Islet precursor cell (in vitro differentiated cells): ENCODE results near the gene ZNF436.
"Not testable (repeated sequence)": the region's sequence is repeated elsewhere in the genome, so short reads cannot be mapped to it uniquely, and the experiment has no call there.

Experiments used
- DNase-seq: peaks from one replicate; pipeline ENCODE4 v3.0.0-alpha.2; 2018

ZNF436 gene

DNA sequence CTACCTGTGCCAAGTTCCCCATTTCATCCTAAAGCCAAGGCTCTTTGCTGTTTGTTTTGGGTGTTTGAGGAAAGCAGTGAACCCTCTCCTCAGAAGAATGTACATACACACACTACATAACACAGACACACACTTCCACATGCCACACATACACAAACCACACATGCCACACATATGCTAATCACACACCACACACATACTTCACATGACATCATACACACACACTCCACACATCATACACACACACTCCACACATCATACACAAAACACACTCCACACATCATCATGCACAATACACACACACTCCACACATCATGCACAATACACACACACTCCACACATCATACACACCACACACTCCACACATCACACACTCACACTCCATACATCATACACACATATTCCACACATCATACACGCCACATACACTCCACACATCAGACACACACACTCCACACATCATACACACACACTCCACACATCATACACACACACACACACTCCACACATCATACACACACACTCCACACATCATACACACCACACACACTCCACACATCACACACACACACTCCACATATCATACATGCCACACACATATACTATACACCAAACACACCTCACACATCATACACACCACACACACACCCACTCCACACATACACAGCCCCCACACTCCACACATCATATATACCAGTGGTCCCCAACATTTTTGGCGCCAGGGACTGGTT, 22.7 kb upstream of the ZNF436 start:
- DNase-seq = no peak

DNA sequence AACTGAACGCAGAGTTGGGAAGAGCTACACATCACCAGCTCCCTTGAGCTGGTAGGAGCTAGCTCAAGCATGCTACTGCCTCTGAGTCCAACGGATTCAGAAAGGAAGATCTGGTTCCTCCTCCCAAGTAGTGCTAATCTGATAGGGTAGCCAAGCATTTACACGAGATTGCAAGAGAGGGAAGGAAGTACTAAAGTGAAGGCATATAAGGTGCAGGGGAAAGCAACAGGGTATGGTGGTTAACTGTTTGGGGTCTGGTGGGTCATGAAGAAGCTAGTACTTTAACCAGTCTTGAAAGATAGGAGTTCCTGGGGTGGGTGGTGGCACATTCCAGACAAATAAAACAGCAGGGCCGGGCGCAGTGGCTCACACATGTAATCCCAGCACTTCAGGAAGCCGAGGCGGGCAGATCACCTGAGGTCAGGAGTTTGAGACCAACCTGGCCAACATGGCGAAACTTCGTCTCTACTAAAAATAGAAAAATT, 20.2 kb upstream of the ZNF436 start:
- DNase-seq = no peak

DNA sequence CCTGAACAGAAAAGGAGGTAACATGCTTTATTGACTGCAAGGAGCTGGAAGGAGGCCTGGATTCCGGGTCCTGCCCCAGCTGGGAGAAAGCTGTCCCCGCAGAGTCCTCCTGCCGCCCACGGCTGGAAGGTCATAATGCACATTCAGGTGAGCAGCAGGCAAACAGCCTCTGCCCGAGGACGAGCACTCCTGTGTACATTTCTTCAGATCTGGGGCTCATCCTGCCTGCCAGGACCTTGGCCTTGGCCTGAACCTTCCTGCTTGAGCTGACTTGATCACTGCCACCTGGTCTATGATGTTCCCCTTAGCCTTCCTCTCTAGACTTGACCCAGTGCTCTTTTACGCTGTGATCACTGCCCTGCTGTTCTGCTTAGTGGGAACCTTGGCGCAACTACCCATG, 17.9 kb upstream of the ZNF436 start:
- DNase-seq = no peak

DNA sequence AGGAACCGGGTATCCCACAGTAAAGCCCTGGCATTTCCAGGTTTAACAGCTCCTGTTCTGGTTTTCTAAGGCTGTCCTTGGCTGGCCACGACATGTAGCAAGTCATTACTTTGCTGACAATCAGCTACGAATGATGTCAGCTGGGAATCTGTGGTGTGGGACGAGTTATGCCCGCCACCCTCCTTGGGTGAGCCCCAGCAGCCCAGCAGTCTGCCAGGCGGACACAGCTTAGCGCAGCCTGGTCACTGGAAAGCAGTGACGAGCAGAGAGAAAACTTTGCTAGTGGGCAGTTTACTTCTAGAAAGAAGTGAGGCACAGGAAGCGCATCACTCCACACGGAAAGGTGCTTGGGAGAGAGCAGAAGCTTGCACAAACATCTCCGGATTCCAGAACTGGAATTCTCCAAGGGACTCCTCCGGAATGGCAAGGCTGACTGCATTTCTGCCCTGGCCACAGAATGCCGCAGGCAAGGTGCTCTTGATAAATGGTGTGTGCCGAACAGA, 15.5 kb upstream of the ZNF436 start:
- DNase-seq = peak; percentile 68

DNA sequence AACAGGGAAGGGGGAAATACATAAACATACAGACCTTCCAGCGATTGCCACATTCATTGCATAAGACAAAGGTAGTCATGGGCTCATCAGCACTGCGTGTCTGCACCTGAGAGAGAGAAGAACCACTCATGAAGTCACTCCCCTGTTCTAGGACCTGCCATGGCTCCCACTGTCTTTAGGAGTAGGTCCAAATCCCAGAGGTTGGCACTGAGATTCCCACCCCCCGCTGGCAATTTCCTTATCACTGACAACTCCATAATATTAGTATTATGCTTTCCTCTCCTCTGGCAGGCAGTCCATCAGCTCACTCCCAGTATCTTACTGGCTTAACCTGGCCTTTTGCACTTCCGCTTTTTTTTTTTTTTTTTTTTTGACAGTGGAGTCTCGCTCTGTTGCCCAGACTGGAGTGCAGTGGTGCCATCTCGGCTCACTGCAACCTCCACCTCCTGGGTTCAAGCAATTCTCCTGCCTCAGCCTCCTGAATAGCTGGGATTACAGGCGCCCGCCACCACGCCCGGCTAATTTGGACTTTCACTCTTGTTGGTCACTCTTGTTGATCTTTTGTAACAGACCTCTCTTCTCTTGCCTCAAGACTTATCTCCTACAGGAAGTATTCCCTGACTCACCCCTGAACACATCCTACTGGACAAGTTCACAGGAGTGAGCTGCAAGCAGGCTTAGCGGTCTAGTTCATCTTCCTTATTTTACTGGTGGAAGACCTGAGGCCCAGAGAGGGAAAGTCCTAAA, 14.8 kb upstream of the ZNF436 start:
- DNase-seq = no peak

DNA sequence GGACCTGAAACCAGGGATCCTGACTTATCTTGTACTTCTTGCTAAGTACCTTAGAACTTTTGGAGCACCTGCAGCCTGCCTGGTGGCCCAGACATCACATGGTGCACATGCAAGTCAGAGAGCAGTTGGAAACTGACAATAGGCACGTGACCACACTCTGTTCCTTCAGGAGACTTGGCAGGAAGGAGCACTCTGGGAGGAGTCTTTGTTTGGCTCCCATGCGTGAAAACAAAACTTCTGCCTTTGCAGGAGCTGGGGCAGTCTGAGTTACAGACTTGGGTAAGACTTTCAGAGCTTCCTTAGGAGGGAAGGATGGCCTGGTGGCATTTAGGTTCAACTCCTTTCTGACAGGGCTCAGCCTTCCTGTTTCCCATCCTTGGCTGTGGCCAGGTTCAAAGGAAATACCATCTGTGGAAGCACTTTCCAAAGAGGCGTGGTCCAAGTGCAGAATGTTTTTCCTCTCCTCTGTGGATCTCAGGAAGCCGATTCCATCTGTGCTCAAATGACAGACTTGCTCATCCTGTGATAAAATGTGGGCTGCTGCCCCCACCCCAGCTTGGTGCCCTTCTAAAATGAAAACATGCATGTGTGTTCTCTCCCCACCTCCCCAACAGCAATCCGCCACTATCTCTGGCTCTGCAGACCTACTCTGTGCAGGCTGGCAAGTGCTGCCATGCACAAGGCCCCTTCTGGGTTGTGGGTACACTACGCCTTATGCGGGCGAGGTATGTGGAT, 14.1 kb upstream of the ZNF436 start:
- DNase-seq = no peak

DNA sequence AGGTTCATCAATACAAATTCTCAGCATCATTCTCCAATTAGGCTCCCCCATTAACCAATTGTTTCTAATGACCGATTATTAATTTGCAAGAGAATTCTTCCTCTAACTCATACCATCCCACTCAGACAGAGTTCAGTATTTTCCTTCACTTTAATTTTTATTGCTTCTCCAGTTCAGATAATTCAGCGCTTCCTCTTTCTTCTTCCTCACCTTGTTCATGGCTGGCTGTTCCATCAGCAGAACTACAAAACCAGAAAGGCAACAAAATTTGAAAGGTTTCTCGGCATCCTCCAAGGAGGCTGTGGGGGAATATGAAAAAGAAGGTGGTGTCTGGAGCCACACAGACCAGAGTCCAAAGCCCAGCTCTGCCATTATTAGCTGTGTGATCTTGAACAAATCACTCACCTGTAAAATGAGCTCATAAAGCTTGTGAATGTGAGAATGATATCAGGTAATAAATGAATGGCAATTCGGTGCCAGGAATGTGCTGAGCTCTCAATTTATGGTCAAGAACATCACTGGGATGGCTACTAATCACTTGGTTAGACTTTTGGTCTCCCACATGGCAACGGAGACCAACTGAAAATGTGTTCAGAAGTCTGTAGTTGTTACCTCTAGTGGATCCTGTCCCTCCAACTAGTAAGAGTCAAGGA, 11.7 kb upstream of the ZNF436 start:
- DNase-seq = no peak

DNA sequence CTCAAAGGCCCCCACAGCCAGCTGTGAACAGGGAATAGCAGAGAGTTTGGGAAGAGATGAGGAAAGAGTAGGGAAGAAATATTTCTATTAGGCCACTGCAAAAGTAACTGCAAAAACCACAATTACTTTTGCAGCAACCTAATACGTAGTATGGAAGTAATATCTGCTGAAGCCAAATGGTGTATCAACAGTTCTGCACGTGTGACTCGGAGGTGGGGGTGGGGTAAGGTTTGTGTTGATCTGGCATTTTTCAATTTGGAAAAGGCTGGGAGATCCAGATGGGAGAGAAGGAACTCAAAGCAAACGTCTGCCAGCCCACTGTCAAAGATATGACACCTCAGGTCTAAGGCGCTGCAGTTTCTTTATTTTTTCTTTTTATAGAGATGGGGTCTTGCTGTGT, 11.1 kb upstream of the ZNF436 start:
- DNase-seq = no peak

DNA sequence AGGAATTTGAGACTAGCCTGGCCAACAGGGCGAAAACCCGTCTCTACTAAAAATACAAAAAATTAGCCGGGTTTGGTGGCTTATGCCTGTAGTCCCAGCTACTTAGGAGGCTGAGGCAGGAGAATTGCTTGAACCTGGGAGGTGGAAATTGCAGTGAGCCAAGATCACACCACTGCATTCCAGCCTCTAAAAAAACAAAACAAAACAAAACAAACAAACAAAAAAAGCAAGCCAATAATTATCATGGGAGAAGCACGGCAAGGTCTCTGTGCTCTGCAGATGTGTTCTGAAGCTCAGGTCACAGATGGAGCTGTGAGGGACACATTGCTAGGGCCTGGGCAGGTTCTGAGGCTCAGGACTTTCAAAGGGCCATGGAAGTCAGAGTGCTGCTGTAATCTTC, 10.6 kb upstream of the ZNF436 start:
- not testable (repeated sequence) for DNase-seq

DNA sequence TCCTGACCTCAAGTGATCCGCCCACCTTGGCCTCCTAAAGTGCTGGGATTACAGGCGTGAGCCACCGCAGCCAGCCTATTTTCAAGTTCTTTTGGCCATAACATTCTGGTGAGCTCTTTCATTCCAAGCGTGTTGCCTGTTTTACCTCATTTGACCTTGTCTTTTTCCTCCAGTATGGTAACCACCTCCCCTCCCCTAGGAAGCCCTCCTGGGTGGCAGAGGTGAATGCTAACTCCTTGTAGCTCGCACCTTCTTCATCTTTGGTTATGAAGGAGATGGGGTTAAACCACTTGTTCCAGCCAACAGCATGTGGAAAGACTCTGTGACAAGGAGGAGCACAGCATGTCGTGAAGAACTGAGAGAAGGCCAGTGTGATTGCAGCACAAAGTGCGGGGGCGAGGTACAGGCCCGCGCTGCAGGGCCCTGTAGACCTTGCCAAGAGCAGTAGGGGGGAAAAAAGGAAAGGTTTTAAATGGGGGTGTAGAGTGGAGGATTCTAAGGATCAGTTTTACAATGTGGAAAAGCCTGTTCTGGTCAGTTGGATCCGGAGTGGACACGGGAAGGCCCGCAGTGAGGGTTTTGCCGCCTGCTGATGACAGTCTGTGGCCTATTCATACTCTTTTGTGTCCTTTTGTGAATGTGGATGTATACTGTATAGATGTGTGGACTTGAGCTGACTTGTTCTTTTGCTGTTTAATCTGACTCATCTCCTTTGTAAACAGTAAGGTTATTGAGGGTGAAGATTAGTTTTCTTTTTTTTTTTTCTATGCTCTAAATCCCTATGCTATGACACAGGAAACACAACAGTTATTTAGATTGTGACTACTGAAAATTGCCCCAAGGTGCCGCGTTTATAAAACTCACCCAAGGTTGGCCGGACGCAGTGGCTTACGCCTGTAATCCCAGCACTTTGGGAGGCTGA, 7.5 kb upstream of the ZNF436 start:
- no peak for DNase-seq

DNA sequence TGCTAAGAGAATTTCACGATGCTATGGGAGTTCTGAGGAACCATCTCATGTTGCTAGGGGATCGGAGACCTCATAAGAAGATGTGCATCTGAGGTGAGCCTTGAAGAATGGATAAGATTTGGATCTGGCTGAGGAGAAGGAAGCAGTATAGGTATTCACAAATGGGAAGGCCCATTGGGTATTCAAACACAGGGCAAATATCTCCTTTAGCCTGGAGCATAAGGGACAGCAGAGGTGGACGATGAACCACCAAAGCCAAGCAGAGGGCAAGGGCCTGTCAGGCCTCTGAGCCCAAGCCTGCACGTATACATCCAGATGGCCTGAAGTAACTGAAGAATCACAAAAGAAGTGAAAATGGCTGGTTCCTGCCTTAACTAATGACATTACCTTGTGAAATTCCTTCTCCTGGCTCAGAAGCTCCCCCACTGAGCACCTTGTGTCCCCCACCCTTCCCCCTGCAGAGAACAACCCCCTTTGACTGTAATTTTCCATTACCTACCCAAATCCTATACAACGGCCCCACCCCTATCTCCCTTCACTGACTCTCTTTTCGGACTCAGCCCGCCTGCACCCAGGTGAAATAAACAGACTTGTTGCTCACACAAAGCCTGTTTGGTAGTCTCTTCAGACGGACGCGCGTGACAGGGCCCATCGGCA, 4.6 kb upstream of the ZNF436 start:
- DNase-seq = not testable (repeated sequence)

DNA sequence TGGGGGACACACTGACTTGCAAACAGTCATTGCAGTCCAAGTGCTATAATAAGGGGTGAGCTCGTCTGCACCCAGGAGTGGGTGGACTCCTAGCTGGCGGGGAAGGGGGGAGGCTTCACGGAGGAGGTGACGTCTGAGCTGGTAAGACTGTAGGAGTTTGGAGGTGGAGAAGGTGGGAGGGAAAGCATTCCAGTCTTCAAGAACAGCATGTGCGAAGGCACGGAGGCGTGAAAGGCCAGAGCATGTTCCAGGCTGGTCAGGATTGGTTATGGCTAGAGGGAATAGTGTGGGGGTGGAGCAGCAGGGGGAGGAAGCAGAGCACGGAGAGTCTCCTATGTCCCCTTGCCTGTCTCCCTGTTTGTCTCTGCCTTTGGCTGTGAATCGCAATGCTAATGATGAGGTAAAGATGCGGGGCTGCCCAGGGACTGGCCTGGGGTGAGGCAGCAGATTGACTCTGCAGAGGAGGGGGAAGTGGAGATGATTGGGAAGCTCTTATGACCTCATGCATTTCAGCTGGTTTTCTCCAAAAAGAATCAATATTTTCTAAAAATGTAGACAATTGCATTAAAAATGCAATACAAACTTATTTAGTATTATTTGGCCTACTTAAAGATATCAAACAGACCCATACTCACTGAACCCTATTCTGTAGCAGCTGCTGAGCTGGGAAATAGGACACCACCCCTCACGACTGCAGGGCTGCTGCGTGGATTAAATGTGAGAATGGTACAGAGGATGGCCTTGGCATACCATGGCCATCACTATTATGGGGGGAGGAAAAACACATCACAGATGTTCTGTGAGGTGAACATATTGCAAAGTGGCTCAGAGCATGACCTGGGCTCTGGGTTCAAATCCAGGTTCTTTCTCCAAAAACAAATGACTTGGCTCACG, 2.6 kb upstream of the ZNF436 start:
- peak; percentile 68 for DNase-seq

DNA sequence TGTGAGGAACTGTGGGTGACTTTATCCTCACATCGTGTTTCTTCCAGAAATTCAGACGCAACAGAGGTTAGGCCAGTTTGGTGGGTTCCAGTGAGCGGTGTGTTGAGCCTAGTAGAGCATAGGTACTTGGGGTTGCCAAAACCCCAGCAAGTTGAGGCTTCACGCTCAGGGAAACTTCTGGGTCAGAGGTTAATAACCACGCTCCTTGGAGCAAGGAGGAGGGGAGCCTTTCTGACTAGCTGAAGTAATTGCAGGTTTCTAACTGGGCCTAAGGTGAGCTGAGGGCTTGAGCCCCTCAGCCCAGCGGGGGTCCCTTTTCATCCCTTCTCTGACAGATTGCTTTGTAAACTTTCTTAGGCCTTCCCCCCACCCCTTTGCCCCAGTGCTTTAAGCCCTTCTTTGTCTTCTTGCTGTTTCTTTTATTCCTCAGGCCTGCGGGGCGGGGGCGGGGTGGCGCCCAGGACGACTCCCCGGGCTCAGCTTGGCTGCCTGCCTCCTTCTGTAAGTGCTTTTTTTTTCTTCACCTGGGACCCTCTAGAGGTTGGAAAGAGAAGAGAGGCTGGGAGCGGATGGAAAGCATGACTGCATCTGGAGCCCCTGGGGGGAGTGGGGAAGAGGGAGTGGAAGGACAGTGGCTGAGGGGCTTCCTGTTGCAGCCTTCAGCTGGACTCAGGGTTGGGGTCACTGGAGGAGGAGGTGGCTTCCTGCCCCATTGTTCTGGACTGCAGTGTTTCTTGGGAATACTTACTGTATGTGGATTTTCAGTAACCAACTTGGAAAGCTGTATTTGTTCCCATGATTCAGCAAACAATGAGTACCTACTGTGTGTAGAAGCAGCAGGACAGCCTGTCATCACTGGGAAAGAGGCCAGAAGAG, 1.3 kb upstream of the ZNF436 start:
- DNase-seq = peak; percentile 84

DNA sequence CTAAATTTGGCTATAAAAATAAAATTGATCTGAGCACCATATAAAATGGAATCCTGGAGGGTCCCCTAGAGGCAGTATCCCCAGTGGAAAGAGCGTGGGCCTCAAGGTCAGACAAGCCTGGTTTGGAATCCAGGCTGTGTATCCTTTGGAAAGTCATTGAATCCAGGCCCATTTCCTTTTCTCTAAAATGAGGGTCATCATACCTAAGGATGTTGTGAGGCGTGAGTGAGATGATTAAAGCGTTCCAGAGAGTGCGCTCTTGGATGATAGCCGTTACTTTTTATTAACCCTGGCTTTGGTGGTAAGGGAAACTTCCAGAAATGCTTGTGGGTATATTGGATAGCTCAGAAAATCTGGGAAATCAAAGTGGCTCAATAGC, 683 bp upstream of the ZNF436 start:
- no peak for DNase-seq

DNA sequence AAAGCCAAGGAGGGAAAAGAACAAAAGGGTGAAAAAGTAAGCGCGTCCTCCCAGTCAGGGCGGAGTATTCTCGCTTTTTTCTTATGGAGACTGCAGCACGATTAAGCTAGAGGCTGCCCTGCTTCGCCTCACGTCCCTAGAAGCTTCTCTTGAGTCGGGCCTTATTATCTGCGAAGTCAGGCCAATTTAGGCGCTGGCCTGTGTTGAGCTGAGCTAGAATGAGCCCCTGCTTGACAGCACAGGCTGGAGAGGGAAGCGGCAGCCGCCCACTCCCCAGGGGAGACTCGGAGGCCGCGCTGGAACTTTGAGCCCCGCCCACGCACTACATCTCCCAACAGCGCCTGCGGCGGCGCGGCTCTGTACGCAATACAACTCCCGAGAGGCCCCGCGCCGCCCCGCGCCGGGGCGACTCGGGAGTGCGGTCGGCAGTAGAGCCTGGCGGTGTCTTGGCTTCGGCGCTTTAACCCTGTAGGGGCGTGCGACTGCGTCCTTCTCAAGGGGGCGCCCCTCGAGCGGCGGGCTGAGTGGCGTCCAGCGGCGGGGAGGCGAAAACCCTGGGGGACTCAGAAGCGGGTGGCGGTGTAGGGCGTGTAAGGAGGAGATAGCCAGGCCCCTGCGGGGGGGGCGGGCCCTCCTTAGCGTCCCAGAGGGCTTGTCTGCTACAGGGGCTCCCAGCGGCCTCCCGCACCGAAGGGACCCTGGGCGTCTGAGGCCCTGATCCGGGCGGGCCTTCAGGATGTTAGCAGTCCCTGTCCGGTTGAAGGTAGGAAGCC, 888 bp downstream of the ZNF436 start:
- DNase-seq = peak; percentile 97

DNA sequence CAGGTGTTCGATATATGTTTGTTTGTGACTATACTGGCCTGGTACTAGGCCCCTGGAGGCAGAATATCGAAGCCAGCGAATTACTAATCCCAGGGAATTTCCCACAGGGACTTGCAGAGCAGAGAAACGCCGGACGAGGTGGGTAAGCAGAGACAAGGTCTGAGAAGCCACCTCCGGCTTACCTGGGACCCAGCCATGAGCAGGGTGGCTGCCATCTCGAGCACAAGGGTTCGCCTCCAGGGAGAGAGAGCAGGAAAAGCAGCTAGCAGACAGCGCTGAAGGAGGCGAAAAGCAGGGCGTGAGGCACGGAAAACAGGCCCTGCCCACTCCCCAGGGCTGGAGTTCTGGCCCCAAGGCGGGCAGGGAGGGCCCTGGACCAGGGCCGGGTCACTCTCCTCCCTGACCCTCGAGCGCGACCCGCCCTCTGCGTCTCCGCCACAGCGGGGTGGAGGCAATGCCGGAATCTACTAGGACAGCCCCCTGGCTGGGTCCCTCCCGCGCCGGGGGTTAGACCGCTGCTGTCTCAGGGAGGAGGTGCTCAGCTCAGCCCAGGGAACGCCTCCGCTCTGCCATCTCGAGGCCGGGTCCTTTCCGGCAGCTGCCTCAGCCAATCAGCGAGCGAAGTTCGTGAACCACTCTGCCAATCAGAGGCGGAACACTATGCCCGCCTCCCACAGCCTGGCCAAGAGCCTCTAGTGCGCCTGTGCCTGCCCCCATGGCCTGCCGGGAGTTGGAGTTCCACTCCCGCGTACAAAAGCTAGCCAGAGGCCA, 1.7 kb downstream of the ZNF436 start:
- peak; percentile 100 for DNase-seq

DNA sequence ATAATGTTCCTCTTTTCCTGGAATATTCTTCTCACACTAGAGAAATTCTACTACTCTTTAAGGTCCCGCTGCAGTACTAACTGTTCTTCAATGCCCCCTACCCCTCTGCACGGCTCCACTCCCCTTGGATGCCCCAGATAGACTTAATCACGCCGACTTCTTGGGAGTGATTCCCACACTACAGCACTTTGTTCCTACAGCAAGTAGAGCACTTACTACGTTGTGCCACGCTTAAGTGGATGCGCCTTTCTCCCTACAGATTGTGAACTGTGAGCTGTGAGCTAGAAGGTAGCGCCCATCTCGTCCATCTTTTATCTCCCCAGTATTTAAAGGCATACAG, 2.2 kb downstream of the ZNF436 start:
- DNase-seq = no peak

DNA sequence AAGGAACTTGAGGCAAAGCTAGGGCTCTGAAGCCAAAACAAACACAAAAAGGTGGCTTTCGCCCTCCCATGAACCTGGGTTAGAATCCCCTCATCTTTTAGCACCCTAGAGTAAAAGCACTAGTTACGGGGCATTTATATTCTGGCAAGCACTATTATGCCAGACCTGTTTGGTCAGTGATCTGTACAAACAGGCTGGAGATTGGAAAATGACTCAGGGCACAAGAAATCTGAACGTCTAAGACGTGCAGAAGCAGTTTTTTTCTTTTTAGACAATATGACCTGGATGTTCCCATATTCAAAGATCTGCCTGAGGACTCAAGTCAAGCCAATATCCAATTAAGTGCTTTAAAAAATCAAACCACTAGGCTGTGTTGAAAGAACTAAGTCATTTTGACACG, 3.0 kb downstream of the ZNF436 start:
- no peak for DNase-seq
